MCF 10A (cell line): ENCODE results near the gene DHDH. TPM values are rescaled to one million over a fixed set of nuclear protein-coding genes. Genes with fewer than 3 reads are reported as not detected.
"Not testable (repeated sequence)": the region's sequence is repeated elsewhere in the genome, so short reads cannot be mapped to it uniquely, and the experiment has no call there.

ENCODE experiments used
- BruUV-seq: library from RNA; stranded (reverse); fragments of 400-500 nt; replicated peaks from 2 replicates; lab custom pipeline; 2021; lab: Mats Ljungman, UMichigan
- CTCF ChIA-PET: fragments of 300-600 bp; sonication (Branson Sonifier 250); formaldehyde crosslinking; extraction: SDS; loops from one replicate; lab custom pipeline; 2021; ENCODE audit warnings: antibody characterized with exemption, inconsistent platforms; lab: Yijun Ruan, JAX
- POLR2A ChIA-PET: fragments of 300-600, 350-650 bp; sonication (Branson Sonifier 250); formaldehyde crosslinking; extraction: SDS; loops from one replicate; lab custom pipeline; 2020; ENCODE audit warnings: antibody characterized with exemption, inconsistent platforms; lab: Yijun Ruan, JAX
- DNase-seq: peaks from one replicate; pipeline ENCODE4 v3.0.0-alpha.2; 2018; ENCODE audit not compliant: unreplicated experiment
- H3K27ac Mint-ChIP-seq: one replicate; pipeline ENCODE4 v1.8.0; 2022; ENCODE audit warnings: mild to moderate bottlenecking, low read depth, mixed read lengths; ENCODE audit not compliant: unreplicated experiment
- H3K27me3 Mint-ChIP-seq: one replicate; pipeline ENCODE4 v1.8.0; 2022; ENCODE audit warnings: mixed read lengths; ENCODE audit not compliant: insufficient read depth, unreplicated experiment
- H3K36me3 Mint-ChIP-seq: one replicate; pipeline ENCODE4 v1.8.0; 2022; ENCODE audit warnings: mild to moderate bottlenecking, moderate library complexity, mixed read lengths; ENCODE audit not compliant: insufficient read depth, unreplicated experiment
- H3K4me1 Mint-ChIP-seq: one replicate; pipeline ENCODE4 v1.8.0; 2022; ENCODE audit warnings: mixed read lengths; ENCODE audit not compliant: insufficient read depth, unreplicated experiment
- H3K4me3 Mint-ChIP-seq: one replicate; pipeline ENCODE4 v1.8.0; 2022; ENCODE audit warnings: mild to moderate bottlenecking, moderate library complexity, mixed read lengths; ENCODE audit not compliant: unreplicated experiment
- H3K9me3 Mint-ChIP-seq: one replicate; pipeline ENCODE4 v1.8.0; 2022; ENCODE audit warnings: mixed read lengths; ENCODE audit not compliant: unreplicated experiment
- intact Hi-C: fragments of 100-400 bp; cut with micrococcal nuclease; formaldehyde crosslinking; loops from 2 replicates; pipeline ENCODE4 v1.14.1; 2022
- total RNA-seq: library from RNA; stranded (reverse); gene quantifications from 2 replicates; pipeline ENCODE4 v1.2.3, GENCODE V29; 2022
- TF ChIP-seq, protein P1 (sequence below): fragments of 200-600 bp; IDR thresholded peaks from one replicate; pipeline ENCODE4 v1.8.0; 2022; ENCODE audit warnings: antibody characterized with exemption, mild to moderate bottlenecking; ENCODE audit not compliant: unreplicated experiment

The DHDH gene
- total RNA-seq, 1 experiment from 2014 or later, result not detected

DNA sequence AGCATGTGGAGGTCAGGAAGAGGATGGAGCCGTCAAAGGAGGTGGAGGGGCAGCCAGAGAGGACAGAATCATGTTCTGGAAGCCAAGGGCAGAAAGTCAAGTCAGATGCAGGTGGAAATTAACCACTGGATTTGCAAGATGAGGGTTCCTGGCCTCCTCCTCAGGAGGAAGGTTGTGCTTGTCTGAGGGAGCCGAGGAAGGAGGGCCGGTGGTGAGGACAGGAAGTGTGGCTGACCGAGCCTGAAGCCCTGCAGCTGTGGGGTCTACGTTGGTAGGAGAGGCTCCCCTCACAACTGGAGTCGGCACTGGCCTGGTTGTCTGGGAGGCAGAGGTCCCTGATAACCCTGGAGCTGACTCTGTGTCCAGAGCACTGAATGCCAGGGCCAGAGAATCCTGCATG is 15.4 kb upstream of the DHDH start:
- Mint-ChIP-seq H3K9me3 (no peaks in the 10 kb centered on the region), H3K4me3 (no peak overlapping the region), H3K27ac (no peak overlapping the region), H3K27me3 (no peaks in the 10 kb centered on the region), H3K4me1 (no peaks in the 10 kb centered on the region), H3K36me3 (peaks cover 33% of the 10 kb centered on the region)
- ChIA-PET CTCF (no interaction called here), POLR2A (interaction anchor here (1.7 kb wide), 1 partner anchor 18 kb away, joined by 4 read pairs; the partner anchor contains the start of gene NUCB1)
- no peak for DNase-seq
- intact Hi-C loops, result no loop called here
- TF ChIP-seq, protein P1, sequence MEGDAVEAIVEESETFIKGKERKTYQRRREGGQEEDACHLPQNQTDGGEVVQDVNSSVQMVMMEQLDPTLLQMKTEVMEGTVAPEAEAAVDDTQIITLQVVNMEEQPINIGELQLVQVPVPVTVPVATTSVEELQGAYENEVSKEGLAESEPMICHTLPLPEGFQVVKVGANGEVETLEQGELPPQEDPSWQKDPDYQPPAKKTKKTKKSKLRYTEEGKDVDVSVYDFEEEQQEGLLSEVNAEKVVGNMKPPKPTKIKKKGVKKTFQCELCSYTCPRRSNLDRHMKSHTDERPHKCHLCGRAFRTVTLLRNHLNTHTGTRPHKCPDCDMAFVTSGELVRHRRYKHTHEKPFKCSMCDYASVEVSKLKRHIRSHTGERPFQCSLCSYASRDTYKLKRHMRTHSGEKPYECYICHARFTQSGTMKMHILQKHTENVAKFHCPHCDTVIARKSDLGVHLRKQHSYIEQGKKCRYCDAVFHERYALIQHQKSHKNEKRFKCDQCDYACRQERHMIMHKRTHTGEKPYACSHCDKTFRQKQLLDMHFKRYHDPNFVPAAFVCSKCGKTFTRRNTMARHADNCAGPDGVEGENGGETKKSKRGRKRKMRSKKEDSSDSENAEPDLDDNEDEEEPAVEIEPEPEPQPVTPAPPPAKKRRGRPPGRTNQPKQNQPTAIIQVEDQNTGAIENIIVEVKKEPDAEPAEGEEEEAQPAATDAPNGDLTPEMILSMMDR, result no peak
- BruUV-seq, result no TSS peak

DNA sequence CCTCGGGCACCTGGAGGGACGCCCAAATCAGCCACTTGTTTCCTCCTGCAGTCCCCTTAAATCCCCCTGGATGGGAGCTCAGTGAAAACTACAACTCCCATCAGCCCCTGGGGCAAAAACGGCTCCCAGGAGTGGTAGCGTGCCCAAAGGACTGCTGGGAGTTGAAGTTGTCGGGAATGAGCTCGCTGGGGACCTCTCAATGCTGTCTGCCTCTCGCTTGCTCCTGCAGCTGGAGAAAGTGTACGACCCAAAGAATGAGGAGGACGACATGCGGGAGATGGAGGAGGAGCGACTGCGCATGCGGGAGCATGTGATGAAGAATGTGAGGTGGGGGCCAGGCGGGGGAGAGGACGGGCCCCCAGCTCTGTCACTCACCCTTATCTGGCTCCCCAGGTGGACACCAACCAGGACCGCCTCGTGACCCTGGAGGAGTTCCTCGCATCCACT is 14.7 kb upstream of the DHDH start:
- CTCF ChIA-PET, result interaction anchor here (1.8 kb wide), 1 partner anchor 14 kb away, joined by 5 read pairs; the partner anchor contains the start of gene DHDH
- Mint-ChIP-seq H3K9me3 (no peaks in the 10 kb centered on the region), H3K36me3 (peaks cover 27% of the 10 kb centered on the region), H3K4me1 (no peaks in the 10 kb centered on the region), H3K27me3 (no peaks in the 10 kb centered on the region), H3K27ac (no peak overlapping the region), H3K4me3 (no peak overlapping the region)
- DNase-seq, result no peak
- TF ChIP-seq, protein P1, result no peak
- intact Hi-C loops, result no loop called here
- POLR2A ChIA-PET, result interaction anchor here (1.6 to 1.7 kb wide), 2 partner anchors 14 to 19 kb away, joined by 4 to 5 read pairs; partner anchors contain the start of gene NUCB1
- no TSS peak for BruUV-seq

DNA sequence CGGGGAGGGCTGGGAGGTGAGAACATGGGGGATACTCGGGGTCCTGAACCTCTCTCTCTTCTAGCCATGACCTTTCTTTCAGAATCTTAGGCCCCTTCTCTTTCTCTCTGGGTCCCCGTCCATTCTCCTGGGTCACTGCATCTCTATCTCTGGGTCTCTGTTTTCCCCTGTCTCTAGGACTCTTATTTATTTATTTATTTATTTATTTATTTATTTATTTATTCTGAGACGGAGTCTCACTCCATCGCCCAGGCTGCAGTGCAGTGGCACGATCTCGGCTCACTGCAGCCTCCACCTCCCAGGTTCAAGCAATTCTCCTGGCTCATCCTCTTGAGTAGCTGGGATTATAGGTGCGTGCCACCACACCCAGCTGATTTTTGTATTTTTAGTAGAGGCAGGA is 14.2 kb upstream of the DHDH start:
- H3K27me3 Mint-ChIP-seq, H3K4me3 Mint-ChIP-seq, H3K27ac Mint-ChIP-seq, DNase-seq, H3K4me1 Mint-ChIP-seq, intact Hi-C loops, H3K9me3 Mint-ChIP-seq, BruUV-seq: not testable (repeated sequence)
- CTCF ChIA-PET, result interaction anchor here (1.8 kb wide), 1 partner anchor 14 kb away, joined by 5 read pairs; the partner anchor contains the start of gene DHDH
- POLR2A ChIA-PET, result interaction anchor here (0.6 to 1.7 kb wide), 3 partner anchors 14 to 47 kb away, joined by 4 to 5 read pairs (median 5); partner anchors contain the start of genes NUCB1 and PPP1R15A
- peaks cover 22% of the 10 kb centered on the region for H3K36me3 Mint-ChIP-seq

DNA sequence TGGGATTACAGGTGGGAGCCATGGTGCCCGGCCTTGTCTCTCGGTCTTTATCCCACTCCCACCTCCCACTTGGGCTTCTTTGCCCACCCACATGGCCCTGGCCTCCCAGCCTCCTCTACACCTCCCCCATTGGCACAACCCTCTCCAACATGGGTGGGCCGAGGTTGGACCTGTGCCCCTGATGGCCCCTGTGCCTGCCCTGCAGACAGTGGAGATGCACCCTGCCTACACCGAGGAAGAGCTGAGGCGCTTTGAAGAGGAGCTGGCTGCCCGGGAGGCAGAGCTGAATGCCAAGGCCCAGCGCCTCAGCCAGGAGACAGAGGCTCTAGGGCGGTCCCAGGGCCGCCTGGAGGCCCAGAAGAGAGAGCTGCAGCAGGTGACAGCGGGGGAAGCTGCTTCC is 12.6 kb upstream of the DHDH start:
- CTCF ChIA-PET, result no interaction called here
- intact Hi-C loops, result no loop called here
- Mint-ChIP-seq H3K9me3 (no peaks in the 10 kb centered on the region), H3K36me3 (peaks cover 18% of the 10 kb centered on the region), H3K4me1 (no peaks in the 10 kb centered on the region), H3K27ac (no peak overlapping the region), H3K4me3 (no peak overlapping the region), H3K27me3 (no peaks in the 10 kb centered on the region)
- POLR2A ChIA-PET, result no interaction called here
- no TSS peak for BruUV-seq
- DNase-seq, result no peak
- TF ChIP-seq, protein P1, result no peak
